Prostate gland (tissue), 2 donors: ENCODE results near the gene CBLL2.
"Not testable (repeated sequence)": the region's sequence is repeated elsewhere in the genome, so short reads cannot be mapped to it uniquely, and the experiment has no call there.

Experiments
- POLR2A ChIP-seq: fragments of 450-650 bp; IDR thresholded peaks from one replicate; pipeline ENCODE4 v1.6.1; 2016; ENCODE audit warnings: antibody characterized with exemption, mild to moderate bottlenecking
- POLR2AphosphoS5 ChIP-seq: sonication (generic); formaldehyde crosslinking; IDR thresholded peaks from one replicate; pipeline ENCODE4 v1.6.1; 2017; ENCODE audit warnings: antibody characterized with exemption
- TF ChIP-seq, protein P1 (sequence below), 4 experiments: fragments of 200-600 bp in 2 of 4; fragments of 450-650 bp in 2 of 4; sonication (generic) in 2 of 4; IDR thresholded peaks; 1 replicate in 3 of 4; 2 replicates in 1 of 4; pipeline ENCODE4 v1.5.1; 2016 to 2019; ENCODE audit warnings: antibody characterized with exemption in 4 of 4, mild to moderate bottlenecking in 2 of 4, moderate library complexity in 2 of 4

DNA sequence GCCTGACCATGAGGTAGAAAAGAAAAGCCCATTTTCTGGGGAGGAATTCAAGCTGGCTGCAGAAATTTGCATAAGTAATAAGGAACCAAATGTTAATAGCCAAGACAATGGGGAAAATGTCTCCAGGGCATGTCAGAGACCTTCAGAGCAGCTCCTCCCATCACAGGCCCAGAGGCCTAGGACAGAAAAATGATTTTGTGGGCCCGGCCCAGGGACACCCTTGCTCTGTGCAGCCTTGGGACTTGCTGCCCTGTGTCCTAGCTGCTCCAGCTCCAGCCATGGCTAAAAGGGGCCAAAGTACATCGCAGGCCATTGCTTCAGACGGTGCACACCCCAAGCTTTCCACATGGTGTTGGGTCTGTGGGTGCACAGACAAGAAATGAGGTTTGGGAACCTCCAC lies 16.5 kb downstream of the CBLL2 start:
- TF ChIP-seq, protein P1, sequence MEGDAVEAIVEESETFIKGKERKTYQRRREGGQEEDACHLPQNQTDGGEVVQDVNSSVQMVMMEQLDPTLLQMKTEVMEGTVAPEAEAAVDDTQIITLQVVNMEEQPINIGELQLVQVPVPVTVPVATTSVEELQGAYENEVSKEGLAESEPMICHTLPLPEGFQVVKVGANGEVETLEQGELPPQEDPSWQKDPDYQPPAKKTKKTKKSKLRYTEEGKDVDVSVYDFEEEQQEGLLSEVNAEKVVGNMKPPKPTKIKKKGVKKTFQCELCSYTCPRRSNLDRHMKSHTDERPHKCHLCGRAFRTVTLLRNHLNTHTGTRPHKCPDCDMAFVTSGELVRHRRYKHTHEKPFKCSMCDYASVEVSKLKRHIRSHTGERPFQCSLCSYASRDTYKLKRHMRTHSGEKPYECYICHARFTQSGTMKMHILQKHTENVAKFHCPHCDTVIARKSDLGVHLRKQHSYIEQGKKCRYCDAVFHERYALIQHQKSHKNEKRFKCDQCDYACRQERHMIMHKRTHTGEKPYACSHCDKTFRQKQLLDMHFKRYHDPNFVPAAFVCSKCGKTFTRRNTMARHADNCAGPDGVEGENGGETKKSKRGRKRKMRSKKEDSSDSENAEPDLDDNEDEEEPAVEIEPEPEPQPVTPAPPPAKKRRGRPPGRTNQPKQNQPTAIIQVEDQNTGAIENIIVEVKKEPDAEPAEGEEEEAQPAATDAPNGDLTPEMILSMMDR (IDR thresholded peaks at IDR 0.05) = not testable (repeated sequence)
- not testable (repeated sequence) for TF ChIP-seq POLR2A, POLR2AphosphoS5
